HG03175 (cell line): Measurements from ENCODE around the gene CFAP46.
"Not testable (repeated sequence)": the region's sequence is repeated elsewhere in the genome, so short reads cannot be mapped to it uniquely, and the experiment has no call there.

Experiments used
- ATAC-seq: cut with Tn5 transposase; IDR thresholded peaks from one replicate; pipeline ENCODE4 v1.9.1; 2021; ENCODE audit warnings: mild to moderate bottlenecking, moderate library complexity; ENCODE audit not compliant: unreplicated experiment

Gene CFAP46

GRCh38 chr10:132929480-132929879, 12.9 kb downstream of the CFAP46 start:
- ATAC-seq: no peak

DNA sequence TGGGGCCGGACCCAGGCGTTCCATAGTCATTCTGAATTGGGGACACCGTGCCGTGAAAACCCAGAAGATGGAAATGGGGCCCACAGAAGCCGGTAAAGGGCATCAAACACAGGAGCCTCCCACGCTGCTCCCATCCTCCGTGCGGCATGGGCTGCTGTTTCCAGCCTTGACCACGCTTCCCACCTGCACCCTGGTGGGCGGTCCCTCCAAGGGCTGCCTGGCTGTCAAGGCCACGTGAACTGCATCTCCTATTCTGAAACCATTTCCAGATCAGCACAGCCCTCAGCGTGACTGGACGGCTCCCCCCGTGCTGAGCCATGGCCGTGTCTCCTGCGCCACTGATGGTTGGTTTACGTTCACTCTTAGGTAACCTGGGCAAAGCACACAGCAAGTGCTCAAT, 14.1 kb downstream of the CFAP46 start:
- no peak for ATAC-seq

DNA sequence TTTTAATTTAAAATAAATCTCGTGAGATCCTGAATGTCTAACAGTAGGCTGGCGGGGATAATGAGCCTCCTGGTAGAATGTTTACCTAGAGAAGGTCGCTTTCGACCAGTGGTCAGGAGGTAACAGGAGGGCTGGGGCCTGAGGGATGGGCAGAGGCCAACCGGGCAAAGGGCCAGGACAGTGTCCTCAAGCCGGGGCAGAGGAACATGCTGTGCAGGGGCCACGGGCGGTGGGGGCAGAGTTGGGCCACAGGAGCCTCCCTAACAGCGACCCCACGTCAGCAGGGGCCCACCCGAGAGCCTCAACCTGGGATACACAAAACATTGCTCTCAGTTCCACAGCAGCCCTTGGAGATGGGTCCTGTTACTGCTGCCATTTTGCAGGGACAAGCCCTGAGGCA, 14.5 kb downstream of the CFAP46 start:
- no peak for ATAC-seq

GRCh38 chr10:132926777-132927650, 15.4 kb downstream of the CFAP46 start:
- no peak for ATAC-seq

DNA sequence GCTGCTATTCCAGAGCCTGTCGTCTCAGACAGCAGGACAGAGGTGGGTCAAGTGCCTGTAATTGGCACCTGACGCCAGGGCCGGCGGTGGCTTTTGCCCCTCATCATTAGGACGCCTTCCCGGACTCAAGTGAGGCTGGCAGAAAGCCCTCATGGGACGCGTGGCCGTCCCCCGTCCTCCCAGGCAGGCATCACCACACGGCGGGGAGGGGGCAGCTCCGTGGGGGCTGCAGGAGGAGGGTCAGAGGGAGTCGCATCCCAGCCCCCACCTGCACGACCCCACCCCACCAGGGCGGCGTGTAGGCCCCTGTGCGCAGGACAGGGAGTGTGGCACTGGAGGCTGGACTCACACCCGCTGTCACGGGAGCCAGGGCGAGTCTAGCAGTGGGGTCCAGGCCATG, 16.3 kb downstream of the CFAP46 start:
- ATAC-seq: no peak

DNA sequence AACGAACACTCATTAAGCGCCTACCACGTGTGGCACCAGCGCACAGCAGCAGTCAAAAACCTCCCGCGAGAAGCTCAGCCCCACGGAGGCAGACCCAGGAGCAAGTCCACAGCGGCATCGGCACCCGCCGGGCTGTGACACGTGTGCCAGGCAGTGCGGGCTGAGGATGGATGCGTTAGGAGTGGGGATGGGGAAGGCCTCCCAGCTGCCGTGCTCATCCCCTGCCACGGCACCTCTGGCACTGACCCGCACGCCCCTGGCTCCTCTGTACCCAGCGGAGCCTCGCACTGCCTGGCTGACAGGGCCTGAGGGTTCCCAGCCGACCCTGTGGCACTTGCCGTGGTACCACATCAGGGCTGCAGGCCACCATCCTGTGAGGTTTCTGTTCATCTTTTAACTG, 16.8 kb downstream of the CFAP46 start:
- no peak for ATAC-seq

- ATAC-seq: no peak
Observed at GRCh38 chr10:132925071-132925561, 17.3 kb downstream of the CFAP46 start.

GRCh38 chr10:132924046-132924952, 18.1 kb downstream of the CFAP46 start:
- no peak for ATAC-seq

DNA sequence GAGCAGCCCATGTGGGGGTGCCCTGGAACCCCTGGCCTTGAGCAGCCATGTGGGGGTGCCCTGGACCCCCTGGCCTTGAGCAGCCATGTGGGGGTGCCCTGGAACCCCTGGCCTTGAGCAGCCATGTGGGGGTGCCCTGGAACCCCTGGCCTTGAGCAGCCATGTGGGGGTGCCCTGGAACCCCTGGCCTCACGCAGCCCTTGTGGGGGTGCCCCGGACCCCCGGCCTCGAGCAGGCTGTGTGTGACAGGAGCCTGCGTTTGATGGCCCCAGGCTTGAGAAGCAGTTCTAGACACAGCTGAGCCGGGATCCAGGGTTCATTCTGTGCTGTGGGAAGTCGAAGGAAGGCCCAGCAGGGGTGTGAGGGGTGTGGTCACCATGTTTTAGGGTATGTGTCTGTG, 19.0 kb downstream of the CFAP46 start:
- ATAC-seq: not testable (repeated sequence)

DNA sequence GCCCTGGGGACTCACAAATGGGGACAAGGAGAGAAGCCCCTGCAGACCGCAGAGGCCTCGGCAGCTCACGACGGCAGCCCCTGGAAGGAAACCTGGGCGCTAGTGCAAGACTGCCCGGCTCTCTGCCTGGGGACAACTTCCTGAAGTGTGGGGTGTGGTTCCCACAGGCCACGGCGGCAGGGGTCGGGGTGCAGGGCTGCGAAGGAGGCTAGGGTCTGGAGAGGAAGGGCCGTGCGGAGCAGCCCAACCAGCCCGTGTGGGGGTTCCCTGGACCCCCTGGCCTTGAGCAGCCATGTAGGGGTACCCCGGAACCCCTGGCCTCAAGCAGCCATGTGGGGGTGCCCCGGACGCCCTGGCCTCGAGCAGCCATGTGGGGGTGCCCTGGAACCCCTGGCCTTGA, 19.5 kb downstream of the CFAP46 start:
- ATAC-seq: no peak

- ATAC-seq: no peak
Observed at GRCh38 chr10:132921818-132922807, 20.3 kb downstream of the CFAP46 start.

GRCh38 chr10:132921086-132921485, 21.3 kb downstream of the CFAP46 start:
- no peak for ATAC-seq

GRCh38 chr10:132920101-132920925, 22.1 kb downstream of the CFAP46 start:
- no peak for ATAC-seq

DNA sequence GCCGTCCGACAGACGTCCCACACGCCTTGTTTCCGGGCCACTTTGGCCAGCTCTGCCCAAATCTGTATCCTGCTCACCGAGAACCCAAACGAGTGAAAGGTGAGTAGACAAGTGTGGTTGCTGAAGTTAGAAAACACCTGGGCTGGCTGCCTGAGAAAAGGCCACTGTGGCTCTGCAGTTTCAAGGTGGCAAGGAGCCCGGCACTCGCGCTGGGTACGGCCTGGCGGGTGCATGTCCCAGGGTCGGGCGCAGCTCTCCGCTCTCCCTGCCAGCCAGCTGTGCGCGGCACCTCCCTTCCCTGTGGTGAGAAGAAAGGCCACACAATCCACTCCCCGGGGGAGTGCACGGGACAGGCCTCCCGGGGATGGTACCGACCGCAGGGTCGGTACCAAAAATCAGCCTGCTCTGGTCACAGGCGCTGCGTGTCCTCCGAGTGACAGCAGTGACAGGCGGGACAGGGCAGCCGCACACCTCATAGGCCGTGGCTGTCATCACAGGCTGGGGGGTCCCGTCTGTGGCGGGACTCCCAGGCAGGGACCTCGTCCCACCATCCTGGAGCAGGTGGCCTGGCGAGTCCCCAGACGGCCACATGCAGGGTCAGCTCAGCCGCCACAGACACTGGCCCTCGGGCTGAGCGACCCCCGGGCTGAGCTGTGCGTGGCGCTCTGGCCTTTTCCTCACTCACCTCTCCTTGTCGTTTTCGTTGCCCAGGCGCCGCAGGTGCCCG, 22.8 kb downstream of the CFAP46 start:
- ATAC-seq: no peak

DNA sequence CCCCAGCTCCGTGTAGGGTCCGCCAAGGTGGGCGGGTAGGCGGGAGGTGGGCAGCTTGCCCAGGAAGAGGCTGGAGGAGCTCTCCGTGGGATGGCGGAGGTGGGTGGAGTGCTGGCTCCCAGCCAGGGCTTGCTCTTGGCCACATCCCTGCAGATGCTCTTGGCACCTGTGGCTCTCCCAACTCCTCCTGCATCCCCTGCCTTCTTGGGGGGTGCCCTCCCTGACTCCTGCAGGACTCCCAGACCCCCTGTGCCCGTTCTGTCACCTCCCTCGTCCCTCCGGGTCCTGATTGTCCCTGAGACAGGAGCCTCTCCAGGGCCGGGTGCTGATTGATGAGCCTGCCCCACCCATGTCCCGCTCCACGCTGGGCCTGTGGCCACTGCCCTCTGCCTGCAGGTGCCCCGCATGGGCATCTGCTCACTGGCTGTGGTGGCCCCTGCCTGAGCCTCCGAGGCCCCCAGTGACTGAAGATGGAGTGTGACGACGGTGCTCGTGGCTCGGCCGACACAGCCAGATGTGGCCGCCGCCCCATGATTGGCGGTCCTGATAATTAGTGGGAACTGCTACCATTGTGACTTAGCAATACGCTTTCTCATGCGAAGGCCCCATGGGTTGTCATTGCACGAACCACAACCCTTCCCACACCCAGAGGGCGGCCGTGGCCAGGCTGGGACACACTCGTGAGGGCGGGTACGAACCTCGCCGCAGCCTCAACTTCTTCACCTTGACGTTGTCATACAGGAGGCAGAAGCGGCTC, 23.6 kb downstream of the CFAP46 start:
- no peak for ATAC-seq

DNA sequence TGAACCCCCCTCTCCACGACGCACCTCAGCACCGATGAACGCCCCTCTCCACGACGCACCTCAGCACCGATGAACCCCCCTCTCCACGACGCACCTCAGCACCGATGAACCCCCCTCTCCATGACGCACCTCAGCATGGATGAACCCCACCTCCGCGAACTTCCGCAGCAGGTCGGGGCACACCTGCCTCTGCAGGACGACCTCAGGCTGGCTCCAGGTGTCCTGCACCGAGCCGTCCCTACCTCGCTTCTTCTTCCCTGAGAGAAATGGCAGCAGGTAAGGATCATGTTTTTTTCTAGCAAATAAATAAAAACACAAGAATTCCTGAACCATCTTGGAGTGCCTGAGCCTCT, 24.1 kb downstream of the CFAP46 start:
- no peak for ATAC-seq

DNA sequence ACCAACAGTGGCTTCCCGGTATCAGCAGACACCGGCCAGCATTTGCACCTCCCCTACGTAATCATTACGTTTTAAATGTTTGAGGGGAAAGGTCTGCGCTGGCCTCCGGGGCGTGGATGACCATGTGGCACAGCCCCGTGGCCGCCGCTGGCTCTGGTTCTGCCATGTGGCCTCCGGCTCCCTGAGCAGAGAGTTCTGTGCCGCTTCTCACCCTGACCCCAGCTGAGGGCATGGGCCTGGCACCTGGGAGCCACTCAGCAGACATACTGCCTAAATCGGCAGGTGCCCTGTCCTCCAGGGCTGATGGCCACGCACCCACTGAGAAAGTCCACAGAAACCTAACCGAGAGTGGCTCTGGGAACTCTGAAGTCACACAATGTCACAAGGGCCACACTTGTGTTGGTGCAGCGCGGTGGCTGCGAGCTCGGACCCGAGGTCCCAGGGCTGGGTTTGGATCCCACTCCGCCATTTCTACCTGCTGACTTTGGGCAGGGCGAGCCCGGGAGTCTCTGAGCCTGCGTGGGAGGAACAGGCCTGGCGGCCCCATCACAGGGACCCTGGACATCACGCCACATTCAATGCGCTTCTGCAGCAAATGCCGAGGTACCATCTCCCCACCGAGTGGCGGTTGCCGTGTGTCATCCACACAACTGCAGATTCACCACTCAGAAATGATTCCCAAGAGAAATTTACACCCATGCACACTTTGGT, 25.3 kb downstream of the CFAP46 start:
- ATAC-seq: no peak

DNA sequence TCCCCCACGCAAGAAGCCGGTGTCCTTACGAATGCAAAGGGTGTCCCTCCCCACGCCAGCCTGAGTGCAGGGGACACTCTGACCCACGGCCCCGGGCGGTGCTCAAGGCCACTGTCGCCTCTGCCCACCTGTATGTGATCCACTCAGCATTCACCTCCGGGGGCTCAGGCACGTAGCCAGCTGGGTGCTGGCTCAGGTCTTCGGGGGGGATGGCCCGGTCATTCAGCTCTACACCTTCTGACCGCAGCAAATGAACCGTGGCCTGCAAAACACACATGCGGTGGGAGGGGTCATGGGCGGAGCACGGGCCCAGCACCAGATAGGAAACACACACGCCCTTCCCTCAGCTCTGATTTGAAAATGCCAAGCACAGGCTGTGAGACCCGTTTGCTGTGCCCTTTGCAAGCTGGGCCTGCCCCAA, 25.9 kb downstream of the CFAP46 start:
- no peak for ATAC-seq
